ENCODE data around the gene TMEM147. TPM values are rescaled to one million over a fixed set of nuclear protein-coding genes. Genes with fewer than 3 reads are reported as not detected.

The TMEM147 gene
- total RNA-seq, 4 donors from 2014 or later, result 34.6 to 111 (median 50.0) TPM

DNA sequence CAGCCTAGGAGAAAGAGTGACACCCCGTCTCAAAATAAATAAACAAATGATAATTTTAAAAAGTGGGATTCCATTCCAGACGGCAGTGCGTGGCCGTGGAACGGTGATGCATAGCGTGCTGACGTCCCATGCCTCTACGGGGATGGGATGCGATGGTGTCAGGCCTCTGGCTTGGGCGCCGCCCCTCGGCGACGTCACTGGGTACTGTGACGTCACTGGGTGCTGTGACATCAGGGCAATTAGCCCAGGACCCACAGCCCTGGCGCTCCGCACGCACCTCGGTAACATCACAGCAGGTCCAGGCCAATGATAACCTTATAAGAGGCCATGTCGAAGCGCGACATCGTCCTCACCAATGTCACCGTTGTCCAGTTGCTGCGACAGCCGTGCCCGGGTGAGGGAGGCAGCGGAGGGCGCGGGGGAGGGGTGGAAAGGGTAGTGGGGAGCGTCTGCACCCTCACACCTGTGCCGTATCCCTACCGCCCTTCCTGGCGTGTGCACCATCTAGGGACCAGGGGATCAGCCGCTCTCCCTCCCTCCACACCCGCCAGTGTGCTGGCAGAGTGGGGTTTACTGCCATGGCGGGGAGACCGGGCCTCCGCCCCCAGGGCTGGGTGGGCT lies 12.1 kb upstream of the TMEM147 start, which contains the start of gene GAPDHS:
Gene GAPDHS, plus strand, starts transcription at position 256 of the 621 bp plus-strand sequence. Its CDS starts 72 bp downstream, at position 328.
- DNase-seq, result no peak
- intact Hi-C loops (cut with DNase I; ENCODE audit: low total_unique reads), result no loop called here
- H3K27me3 ChIP-seq, result peaks cover 0 to 23% of the 10 kb centered on the region in 2 donors

DNA sequence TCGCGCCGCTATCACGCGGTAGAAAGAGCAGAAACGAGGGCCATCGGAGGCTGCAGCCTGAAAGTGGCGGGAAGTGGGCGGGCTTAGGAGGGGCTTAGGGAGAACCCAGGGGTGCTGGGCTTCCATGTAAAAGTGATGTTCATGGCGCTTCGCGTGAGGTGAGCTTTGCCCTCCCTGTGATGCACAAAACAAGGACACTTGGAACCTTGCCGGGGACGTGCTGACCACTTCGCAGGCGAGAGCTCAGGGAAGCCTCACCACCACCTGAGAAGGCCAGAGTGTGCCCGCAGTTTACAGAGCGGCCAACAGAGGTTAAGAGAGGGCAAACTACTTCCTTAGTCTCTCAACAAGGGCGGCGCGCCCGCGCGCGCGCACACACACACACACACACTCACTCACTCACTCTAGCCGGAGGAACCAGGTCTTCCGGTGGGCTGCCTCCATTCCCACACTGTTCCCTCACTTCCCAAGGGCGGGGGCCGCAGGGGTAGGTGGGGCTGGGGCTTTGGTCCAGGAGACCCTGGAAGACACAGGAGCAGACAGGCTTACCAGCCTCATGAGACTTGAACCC lies 11.5 kb upstream of the TMEM147 start:
- Histone ChIP-seq H3K9me3 (no peaks in the 10 kb centered on the region), H3K27ac (no peak overlapping the region), H3K4me3 (no peak overlapping the region), H3K27me3 (peaks cover 0 to 23% of the 10 kb centered on the region in 2 donors), H3K36me3 (no peaks in the 10 kb centered on the region), H3K4me1 (no peaks in the 10 kb centered on the region)
- TF ChIP-seq POLR2A (IDR thresholded peaks at IDR 0.05), result no peak
- TF ChIP-seq, protein P1, sequence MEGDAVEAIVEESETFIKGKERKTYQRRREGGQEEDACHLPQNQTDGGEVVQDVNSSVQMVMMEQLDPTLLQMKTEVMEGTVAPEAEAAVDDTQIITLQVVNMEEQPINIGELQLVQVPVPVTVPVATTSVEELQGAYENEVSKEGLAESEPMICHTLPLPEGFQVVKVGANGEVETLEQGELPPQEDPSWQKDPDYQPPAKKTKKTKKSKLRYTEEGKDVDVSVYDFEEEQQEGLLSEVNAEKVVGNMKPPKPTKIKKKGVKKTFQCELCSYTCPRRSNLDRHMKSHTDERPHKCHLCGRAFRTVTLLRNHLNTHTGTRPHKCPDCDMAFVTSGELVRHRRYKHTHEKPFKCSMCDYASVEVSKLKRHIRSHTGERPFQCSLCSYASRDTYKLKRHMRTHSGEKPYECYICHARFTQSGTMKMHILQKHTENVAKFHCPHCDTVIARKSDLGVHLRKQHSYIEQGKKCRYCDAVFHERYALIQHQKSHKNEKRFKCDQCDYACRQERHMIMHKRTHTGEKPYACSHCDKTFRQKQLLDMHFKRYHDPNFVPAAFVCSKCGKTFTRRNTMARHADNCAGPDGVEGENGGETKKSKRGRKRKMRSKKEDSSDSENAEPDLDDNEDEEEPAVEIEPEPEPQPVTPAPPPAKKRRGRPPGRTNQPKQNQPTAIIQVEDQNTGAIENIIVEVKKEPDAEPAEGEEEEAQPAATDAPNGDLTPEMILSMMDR (IDR thresholded peaks at IDR 0.05), result no peak
- DNase-seq, result no peak
- intact Hi-C loops (cut with DNase I; ENCODE audit: low total_unique reads), result no loop called here

More for the DNA sequence above, 12.1 kb upstream of the TMEM147 start, which contains the start of gene GAPDHS:
- Histone ChIP-seq H3K4me1 (no peaks in the 10 kb centered on the region), H3K9me3 (no peaks in the 10 kb centered on the region), H3K36me3 (no peaks in the 10 kb centered on the region), H3K27ac (no peak within 1 kb of the TSS), H3K4me3 (no peak within 1 kb of the TSS)
- no peak for TF ChIP-seq POLR2A (IDR thresholded peaks at IDR 0.05)
- TF ChIP-seq, protein P1 (IDR thresholded peaks at IDR 0.05), result no peak

DNA sequence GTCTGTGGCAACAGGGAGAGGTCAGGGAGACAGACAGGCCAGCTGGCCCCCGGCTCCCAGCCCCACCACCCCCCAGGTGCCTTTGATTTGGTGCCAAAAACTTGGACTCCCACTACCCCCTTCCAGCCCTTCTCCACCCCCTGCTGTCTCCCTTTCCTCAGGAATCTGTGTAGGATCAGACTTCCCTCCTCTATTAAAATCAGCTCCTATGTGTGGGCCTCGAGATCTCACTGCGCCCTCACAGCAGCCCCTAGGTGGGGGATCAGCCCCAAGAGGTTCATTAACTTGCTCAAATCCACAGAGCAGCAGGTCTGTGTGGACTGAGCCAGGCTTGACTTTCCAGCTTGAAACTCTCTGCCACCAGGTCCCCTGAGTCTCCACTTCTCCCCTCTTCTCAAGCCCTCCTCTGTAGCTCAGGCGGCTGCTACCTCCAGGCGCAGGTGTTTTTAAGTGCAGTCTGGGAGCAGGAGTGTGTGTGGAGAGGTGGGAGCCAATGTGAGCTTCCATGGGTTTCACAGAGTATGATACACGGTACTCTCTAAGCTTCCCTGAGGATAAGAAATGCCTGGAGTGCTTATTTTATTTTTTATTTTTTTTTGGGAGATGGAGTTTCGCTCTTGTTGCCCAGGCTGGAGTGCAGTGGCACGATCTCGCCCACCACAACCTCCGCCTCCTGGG lies 10.5 kb upstream of the TMEM147 start:
- Histone ChIP-seq H3K4me3 (no peak overlapping the region), H3K36me3 (no peaks in the 10 kb centered on the region), H3K27me3 (peaks cover 0 to 23% of the 10 kb centered on the region in 2 donors), H3K27ac (no peak overlapping the region), H3K4me1 (no peaks in the 10 kb centered on the region), H3K9me3 (no peaks in the 10 kb centered on the region)
- TF ChIP-seq, protein P1 (IDR thresholded peaks at IDR 0.05), result no peak
- TF ChIP-seq POLR2A (IDR thresholded peaks at IDR 0.05), result no peak
- intact Hi-C loops (cut with DNase I; ENCODE audit: low total_unique reads), result no loop called here
- DNase-seq, result no peak

DNA sequence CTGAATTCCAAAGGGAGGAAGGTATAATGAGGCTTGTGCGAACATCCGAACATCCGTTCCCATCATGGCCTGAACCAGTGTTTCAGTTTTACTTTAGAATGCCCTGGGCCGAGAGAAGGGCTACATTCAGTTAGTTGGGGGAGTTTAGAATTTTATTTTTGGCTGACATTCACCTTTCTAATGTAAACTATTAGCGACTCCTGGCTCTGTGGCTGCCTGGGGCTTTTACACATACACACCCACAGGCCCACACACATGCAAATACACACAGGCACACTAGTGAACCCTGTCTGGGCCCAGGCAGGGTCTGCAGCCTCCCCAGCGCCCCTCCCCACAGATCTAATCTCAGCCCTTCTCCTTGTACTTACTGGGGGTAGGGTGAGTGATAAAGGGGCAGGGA lies 6.1 kb upstream of the TMEM147 start:
- no peaks in the 10 kb centered on the region for H3K9me3 ChIP-seq
- intact Hi-C loops (cut with DNase I; ENCODE audit: low total_unique reads), result no loop called here
- no peak for TF ChIP-seq POLR2A (IDR thresholded peaks at IDR 0.05)
- TF ChIP-seq, protein P1 (IDR thresholded peaks at IDR 0.05), result no peak

DNA sequence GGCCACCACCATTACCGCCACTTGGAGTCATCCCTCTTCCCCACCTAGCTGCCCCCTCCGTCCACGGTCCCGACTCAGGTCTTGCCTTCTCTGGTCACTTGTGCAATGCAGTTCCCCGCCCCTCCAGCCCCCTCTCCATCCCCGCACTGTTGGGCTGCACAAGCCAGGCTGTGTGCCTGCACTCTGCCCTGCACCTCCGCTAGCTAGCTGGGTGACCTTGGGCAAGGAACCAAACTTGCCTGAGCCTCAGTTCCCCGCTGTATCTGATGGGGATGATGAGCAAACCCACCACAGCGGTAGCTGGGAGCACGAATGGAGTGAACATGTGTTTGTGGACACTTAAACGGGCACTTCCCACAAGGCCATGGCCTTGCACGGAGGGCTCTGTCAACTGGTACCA lies 5.6 kb upstream of the TMEM147 start:
- no peaks in the 10 kb centered on the region for H3K27me3 ChIP-seq
- H3K36me3 ChIP-seq, result no peaks in the 10 kb centered on the region
- H3K4me3 ChIP-seq, result no peak overlapping the region
- intact Hi-C loops (cut with DNase I; ENCODE audit: low total_unique reads), result loop anchor here (10.0 kb wide), 1 partner anchor 175 kb away; the partner anchor contains the start of gene KMT2B
- DNase-seq, result no peak
- no peak overlapping the region for H3K27ac ChIP-seq
- peaks cover 0 to 5% of the 10 kb centered on the region in 2 donors for H3K4me1 ChIP-seq
- H3K9me3 ChIP-seq, result no peaks in the 10 kb centered on the region
- no peak for TF ChIP-seq POLR2A (IDR thresholded peaks at IDR 0.05)
- TF ChIP-seq, protein P1 (IDR thresholded peaks at IDR 0.05), result no peak

More for the DNA sequence above, 6.1 kb upstream of the TMEM147 start:
- Histone ChIP-seq H3K4me3 (no peak overlapping the region), H3K36me3 (no peaks in the 10 kb centered on the region), H3K4me1 (peaks cover 0 to under 1% of the 10 kb centered on the region in 2 donors), H3K27me3 (no peaks in the 10 kb centered on the region), H3K27ac (no peak overlapping the region)
- no peak for DNase-seq

Data from uterus (tissue), 4 donors.